ENCODE results near the gene DCP2.
A peak's percentile ranks its signal among the peaks of the same experiment; 100 is the strongest.

DCP2 gene

GRCh38 chr5:113047733-113048652 is 71.4 kb downstream of the DCP2 start:
- peak in 4 of 14 donors; percentile 5 to 28 (median 14) for DNase-seq

- DNase-seq = no peak
These were observed 72.3 kb downstream of the DCP2 start for GRCh38 chr5:113048931-113049330.

- DNase-seq = no peak
These were observed 74.3 kb downstream of the DCP2 start for GRCh38 chr5:113050721-113051382.

GRCh38 chr5:113052041-113052795 is 75.6 kb downstream of the DCP2 start:
- no peak for DNase-seq

GRCh38 chr5:113053511-113053995 is 77.0 kb downstream of the DCP2 start:
- DNase-seq = no peak

GRCh38 chr5:113054899-113055298 is 78.3 kb downstream of the DCP2 start:
- DNase-seq = no peak

- no peak for DNase-seq
These were observed 80.4 kb downstream of the DCP2 start for GRCh38 chr5:113056988-113057387.

GRCh38 chr5:113057557-113057984 is 81.0 kb downstream of the DCP2 start:
- DNase-seq = no peak

- no peak for DNase-seq
These were observed 81.7 kb downstream of the DCP2 start for GRCh38 chr5:113058269-113058668.

GRCh38 chr5:113058706-113059226 is 82.2 kb downstream of the DCP2 start:
- DNase-seq = no peak

- DNase-seq = peak in 5 of 14 donors; percentile 20 to 59 (median 30)
These were observed 82.8 kb downstream of the DCP2 start for GRCh38 chr5:113059232-113060040.

GRCh38 chr5:113060408-113061025 is 83.9 kb downstream of the DCP2 start:
- DNase-seq = no peak

GRCh38 chr5:113061846-113062780 is 85.5 kb downstream of the DCP2 start:
- DNase-seq = no peak

- no peak for DNase-seq
These were observed 86.4 kb downstream of the DCP2 start for GRCh38 chr5:113062869-113063508.

GRCh38 chr5:113063927-113064326 is 87.3 kb downstream of the DCP2 start:
- peak in 4 of 14 donors; percentile 17 to 69 (median 33) for DNase-seq

GRCh38 chr5:113064806-113065205 is 88.2 kb downstream of the DCP2 start:
- no peak for DNase-seq

GRCh38 chr5:113065626-113066025 is 89.0 kb downstream of the DCP2 start:
- DNase-seq = no peak

GRCh38 chr5:113067635-113068344 is 91.2 kb downstream of the DCP2 start:
- peak in 2 of 14 donors; percentile 10 to 33 for DNase-seq

GRCh38 chr5:113068559-113068958 is 92.0 kb downstream of the DCP2 start:
- no peak for DNase-seq
